Measurements from ENCODE around the gene RIPPLY3.
A peak's percentile ranks its signal among the peaks of the same experiment; 100 is the strongest.

Gene RIPPLY3, protein sequence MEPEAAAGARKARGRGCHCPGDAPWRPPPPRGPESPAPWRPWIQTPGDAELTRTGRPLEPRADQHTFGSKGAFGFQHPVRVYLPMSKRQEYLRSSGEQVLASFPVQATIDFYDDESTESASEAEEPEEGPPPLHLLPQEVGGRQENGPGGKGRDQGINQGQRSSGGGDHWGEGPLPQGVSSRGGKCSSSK

DNA sequence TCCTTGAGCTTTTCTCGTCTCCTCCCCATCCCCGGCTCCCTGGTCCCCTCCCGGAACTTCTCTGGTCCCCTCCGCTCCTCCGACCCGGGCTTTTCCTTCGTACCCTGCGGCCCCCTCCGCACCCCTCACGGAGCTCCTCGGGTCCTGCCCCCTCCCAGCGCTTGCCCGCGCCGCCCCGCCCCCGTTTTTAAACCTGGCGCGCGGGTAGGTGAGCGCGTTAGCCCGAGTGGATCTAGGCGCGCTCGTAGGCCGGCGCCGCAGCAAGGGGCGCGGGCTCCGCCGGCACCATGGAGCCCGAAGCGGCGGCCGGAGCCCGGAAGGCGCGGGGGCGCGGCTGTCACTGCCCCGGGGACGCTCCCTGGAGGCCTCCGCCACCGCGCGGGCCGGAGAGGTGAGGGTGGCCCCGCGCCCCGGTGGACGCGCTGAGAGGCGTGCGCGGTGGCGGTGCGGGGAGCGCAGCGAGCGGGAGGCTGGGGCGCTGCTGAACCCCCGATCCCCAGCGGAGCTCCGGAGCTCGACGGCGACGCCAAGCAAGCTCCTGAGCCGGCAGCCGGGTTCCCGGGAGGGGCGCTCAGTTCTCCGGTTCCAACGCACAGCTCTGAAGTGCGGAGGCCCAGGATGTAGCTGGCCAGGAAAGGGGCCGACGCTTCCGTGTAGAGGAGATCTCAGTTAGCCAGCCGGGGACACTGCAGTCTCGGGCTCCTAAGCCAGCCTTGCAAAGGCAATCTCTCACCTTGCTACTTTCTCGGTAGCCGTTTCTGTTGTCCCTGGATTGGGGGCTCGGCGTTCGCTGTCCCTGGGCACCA is at the start of gene RIPPLY3:
Gene RIPPLY3, plus strand, starts transcription at position 217 of the 806 bp plus-strand sequence. Its CDS starts 71 bp downstream, at position 288.
- in situ Hi-C loops (cut with MboI; ENCODE audit: low pct_unique_long_range_greater_than_20kb, low sequenced_read_pairs) = no loop called here
- DNase-seq = no peak

DNA sequence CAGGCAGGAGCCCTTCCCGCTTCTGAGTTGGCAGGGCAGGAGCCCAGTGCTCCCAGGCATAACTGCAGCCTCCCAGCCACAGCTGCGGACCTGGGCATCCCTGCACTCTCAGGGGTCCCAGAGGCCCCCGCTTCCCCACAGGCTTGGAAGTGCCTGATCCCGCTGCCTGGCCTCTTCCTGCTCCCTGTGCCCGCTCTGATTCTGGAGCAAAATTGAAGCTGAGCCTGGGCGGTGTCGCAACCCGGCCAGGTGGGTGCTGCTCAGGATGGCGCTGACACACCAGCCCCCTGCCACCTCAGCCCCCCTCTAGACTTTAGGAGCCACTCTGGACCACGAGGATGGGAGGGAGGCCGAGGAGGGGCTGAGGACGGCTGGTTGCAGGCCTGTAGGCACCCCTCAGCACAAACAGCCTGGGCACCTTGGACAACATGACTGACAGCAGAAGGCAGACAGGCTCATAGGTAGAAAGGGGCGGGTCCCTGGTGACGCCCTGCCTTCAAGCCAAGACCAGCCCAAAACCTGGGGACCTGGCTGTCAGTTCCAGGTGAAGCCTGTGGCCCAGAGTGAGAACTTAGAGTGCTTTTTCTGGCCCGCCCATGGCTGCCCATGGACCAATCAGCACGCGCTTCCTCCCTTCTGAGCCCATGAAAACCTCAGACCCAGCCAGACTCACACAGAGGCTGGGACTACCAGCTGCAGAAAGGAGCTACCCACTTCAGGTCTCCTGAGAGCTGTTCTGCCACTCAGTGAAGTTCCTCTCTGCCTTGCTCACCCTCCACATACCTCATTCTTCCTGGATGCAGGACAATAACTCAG is 47.3 kb upstream of the RIPPLY3 start:
- in situ Hi-C loops (cut with MboI; ENCODE audit: low pct_unique_long_range_greater_than_20kb, low sequenced_read_pairs) = no loop called here
- no peak for DNase-seq

DNA sequence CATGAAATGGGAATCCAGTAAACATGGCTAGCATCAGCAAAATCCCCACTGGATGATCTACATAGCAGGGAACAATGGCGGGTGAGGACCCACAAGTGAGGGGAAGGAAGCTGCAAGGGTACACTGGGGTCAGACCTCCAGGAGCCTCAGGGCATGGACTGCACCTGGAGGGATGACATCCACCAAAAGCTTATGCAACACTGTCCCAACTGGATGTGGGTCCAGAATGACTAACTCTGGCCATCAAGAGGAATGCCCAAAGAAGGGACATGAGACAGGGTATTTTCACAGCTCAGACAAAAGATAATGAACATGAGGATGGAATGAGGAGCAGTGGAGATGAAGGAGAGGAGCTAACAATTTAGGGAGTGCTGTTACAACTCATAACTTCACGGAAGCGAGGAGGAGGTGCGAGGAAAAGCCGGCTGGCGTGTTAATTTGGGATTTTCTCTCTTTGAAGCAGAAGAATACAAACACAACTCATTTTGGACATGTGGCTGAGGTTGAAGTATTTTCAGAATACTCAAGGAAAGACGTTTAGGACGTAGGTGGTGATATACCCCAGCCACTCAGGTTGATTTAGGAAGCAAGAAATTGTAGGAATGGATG is 45.7 kb upstream of the RIPPLY3 start:
- no peak for DNase-seq
- in situ Hi-C loops (cut with MboI; ENCODE audit: low pct_unique_long_range_greater_than_20kb, low sequenced_read_pairs) = no loop called here

GRCh38 chr21:36962098-36962780 is 44.3 kb upstream of the RIPPLY3 start:
- DNase-seq = no peak
- in situ Hi-C loops (cut with MboI; ENCODE audit: low pct_unique_long_range_greater_than_20kb, low sequenced_read_pairs) = no loop called here

DNA sequence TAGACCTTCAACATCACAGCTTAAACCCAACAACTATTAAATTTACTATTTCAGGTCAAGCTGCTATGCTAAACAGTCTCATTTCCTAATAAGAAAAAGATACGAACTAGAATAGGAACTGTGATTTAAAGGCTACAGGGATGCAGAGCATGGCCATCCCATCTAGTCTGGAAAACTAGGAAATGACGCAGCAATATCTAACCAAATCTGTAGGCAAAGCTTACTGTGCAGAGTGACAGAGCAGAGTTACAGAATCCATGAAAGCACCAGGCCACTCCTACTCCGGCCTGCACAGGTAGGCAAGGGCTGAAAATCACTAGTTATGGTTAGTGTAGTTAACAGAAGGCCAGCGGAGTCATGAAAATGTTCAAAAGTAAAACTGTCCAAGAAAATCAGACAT is 42.1 kb upstream of the RIPPLY3 start:
- in situ Hi-C loops (cut with MboI; ENCODE audit: low pct_unique_long_range_greater_than_20kb, low sequenced_read_pairs) = no loop called here
- no peak for DNase-seq

GRCh38 chr21:36964827-36965719 is 41.4 kb upstream of the RIPPLY3 start:
- DNase-seq = peak; percentile 18
- in situ Hi-C loops (cut with MboI; ENCODE audit: low pct_unique_long_range_greater_than_20kb, low sequenced_read_pairs) = no loop called here

GRCh38 chr21:36965720-36966065 is 40.8 kb upstream of the RIPPLY3 start:
- in situ Hi-C loops (cut with MboI; ENCODE audit: low pct_unique_long_range_greater_than_20kb, low sequenced_read_pairs) = no loop called here
- peak; percentile 35 for DNase-seq

GRCh38 chr21:36966066-36966820 is 40.3 kb upstream of the RIPPLY3 start, which contains the start of gene HLCS:
Gene HLCS, minus strand, starts transcription at chr21:36966669. Its CDS starts 31 bp downstream, at chr21:36966638.
- DNase-seq = peak; percentile 56
- in situ Hi-C loops (cut with MboI; ENCODE audit: low pct_unique_long_range_greater_than_20kb, low sequenced_read_pairs) = no loop called here

DNA sequence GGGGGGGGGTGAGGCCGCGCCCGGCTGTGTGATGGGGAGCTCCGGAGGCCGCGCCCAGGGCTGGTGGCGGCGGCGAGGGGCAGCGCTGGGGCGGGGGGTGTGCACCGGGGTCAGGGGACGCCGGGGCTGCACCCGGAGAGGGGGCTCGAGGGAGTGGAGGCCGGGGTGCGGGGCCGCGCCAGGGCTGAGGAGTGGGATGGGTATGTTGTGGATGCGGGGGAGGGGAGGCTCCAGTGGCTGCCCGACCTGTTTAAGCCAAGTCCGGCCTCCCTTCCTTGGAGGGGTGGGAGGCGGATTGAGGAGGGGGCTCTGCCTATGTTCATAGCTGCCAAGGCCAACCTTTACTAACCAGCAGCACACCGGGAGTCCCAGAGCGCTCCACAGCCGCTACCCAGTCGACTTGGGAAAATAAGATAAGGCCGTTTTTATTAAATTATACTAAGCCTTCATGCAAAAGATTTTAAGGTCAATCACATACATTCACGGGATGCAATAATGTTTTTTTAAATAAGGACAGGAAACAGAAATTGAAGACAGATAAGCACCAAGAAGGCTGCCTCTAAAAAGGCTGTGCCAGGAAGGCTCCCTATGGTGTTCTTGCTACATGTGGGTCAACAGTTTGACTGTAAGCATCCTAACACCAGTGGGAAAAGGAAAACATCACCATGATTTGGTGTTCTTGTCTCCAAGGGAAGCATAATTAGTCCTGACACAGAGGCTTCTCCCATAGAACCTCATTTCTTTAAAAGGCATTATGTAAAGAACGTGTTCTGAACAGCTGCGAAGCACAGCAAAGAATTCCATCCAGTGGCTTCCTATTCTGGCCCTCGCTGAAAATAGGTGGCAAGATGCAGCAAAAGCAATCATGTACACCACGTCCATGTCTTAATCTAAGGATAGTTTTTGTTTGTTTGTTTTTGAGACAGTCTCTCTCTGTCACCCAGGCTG is 39.4 kb upstream of the RIPPLY3 start:
- in situ Hi-C loops (cut with MboI; ENCODE audit: low pct_unique_long_range_greater_than_20kb, low sequenced_read_pairs) = no loop called here
- DNase-seq = peak; percentile 46

GRCh38 chr21:36968414-36968813 is 38.1 kb upstream of the RIPPLY3 start:
- in situ Hi-C loops (cut with MboI; ENCODE audit: low pct_unique_long_range_greater_than_20kb, low sequenced_read_pairs) = no loop called here

DNA sequence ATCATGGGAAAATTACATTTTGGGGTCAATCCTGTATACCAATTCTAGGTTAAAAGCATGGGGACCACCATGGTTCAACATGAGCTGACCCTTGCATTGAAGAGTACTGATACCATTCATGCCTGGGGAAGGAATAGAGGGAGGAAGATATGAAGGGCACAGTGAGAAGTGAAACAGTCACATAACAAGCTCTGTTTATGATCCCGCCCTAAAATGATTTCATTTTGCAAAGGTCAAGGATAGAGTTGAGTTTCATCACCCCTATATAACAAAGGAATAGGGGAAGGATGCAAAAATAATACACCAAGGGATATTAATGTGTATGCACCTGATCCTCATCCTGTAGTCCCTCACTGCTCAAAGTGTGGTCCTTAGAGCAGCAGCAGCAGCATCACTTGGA is 37.5 kb upstream of the RIPPLY3 start:
- DNase-seq = no peak
- in situ Hi-C loops (cut with MboI; ENCODE audit: low pct_unique_long_range_greater_than_20kb, low sequenced_read_pairs) = no loop called here

More at GRCh38 chr21:36968414-36968813, 38.1 kb upstream of the RIPPLY3 start:
- DNase-seq = no peak

GRCh38 chr21:36973986-36974850 is 32.3 kb upstream of the RIPPLY3 start:
- in situ Hi-C loops (cut with MboI; ENCODE audit: low pct_unique_long_range_greater_than_20kb, low sequenced_read_pairs) = no loop called here
- no peak for DNase-seq

- no peak for DNase-seq
- in situ Hi-C loops (cut with MboI; ENCODE audit: low pct_unique_long_range_greater_than_20kb, low sequenced_read_pairs) = no loop called here
Observed at GRCh38 chr21:36974851-36975192, 31.7 kb upstream of the RIPPLY3 start.

DNA sequence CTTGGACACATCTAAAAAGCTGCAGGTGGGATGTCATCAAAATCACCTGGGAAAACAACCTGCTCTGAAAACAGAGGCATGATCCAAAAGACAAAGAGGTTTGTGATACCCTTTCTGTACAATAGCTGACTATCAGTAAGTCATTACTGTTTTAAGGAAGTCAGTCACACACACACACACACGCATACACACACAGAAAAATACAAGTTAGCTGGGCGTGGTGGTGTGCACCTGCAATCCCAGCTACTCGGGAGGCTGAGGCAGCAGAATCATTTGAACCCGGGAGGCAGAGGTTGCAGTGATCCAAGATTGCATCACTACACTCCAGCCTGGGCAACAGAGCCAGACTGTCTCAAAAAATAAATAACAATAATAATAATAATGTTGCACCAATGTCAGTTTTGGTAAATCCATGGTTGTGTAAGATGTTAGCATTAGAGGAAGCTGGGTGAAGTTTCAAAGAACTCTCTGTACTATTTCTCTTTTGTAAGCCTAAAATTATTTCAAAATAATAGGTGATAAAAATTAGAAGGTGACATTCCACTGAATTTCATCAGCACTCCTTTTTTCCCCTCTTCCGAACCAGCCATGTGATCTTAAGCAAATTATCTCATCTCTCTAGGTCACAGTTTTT is 30.2 kb upstream of the RIPPLY3 start:
- no peak for DNase-seq
- in situ Hi-C loops (cut with MboI; ENCODE audit: low pct_unique_long_range_greater_than_20kb, low sequenced_read_pairs) = no loop called here

All from KBM-7 (cell line).